ENCODE measurements around the gene CDK14. TPM values are rescaled to one million over a fixed set of nuclear protein-coding genes. Genes with fewer than 3 reads are reported as not detected.

CDK14 gene
- total and polyA plus RNA-seq, 2 of the 8 experiments (the other 6 are each of a cell fraction or from before 2014, with no cell fraction given) = 5.5 to 47.3 TPM

- CTCF ChIA-PET (ENCODE audit: partially characterized antibody) = interaction anchor here (1.2 kb wide), 1 partner anchor 119 kb away, joined by 3 read pairs; no protein-coding TSS in a partner anchor
- no peak overlapping the region for H3K4me3 ChIP-seq (ENCODE audit: extremely low read depth in 1 of 4, insufficient read depth in 2 of 4, low read depth in 3 of 4, low read length in 4 of 4)
- TF ChIP-seq TEAD4 (IDR thresholded peaks at IDR 0.05; ENCODE audit: low read depth, low read length) (no peak), HDAC6 (IDR thresholded peaks at IDR 0.05; ENCODE audit: low read depth, low read length) (no peak), CTBP2 (IDR thresholded peaks at IDR 0.05; ENCODE audit: borderline replicate concordance, insufficient read depth, insufficient read length, low read length) (no peak), EP300 (IDR thresholded peaks at IDR 0.05; ENCODE audit: borderline replicate concordance in 1 of 2, low read depth in 2 of 2, low read length in 2 of 2) (no peak), NRF1 (IDR thresholded peaks at IDR 0.05; ENCODE audit: low read depth, low read length) (no peak), RFX5 (IDR thresholded peaks at IDR 0.05; ENCODE audit: borderline replicate concordance, low read depth, low read length) (no peak), YY1 (IDR thresholded peaks at IDR 0.05; ENCODE audit: low read depth, low read length) (no peak), JUN (IDR thresholded peaks at IDR 0.05; ENCODE audit: low read depth, low read length) (no peak), POLR2AphosphoS5 (IDR thresholded peaks at IDR 0.05; ENCODE audit: low read depth, low read length) (no peak), TBP (IDR thresholded peaks at IDR 0.05; ENCODE audit: low read depth, low read length) (no peak), SP2 (IDR thresholded peaks at IDR 0.05; ENCODE audit: low read length) (no peak), GTF2F1 (IDR thresholded peaks at IDR 0.05; ENCODE audit: borderline replicate concordance, low read depth, low read length) (no peak)
- TF ChIP-seq, protein P1, sequence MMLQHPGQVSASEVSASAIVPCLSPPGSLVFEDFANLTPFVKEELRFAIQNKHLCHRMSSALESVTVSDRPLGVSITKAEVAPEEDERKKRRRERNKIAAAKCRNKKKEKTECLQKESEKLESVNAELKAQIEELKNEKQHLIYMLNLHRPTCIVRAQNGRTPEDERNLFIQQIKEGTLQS (IDR thresholded peaks at IDR 0.05; ENCODE audit: insufficient read depth, low read depth, low read length) = no peak
Measured at GRCh38 chr7:90574146-90574819, 21.8 kb upstream of the CDK14 start.

More at GRCh38 chr7:90574146-90574819, 21.8 kb upstream of the CDK14 start:
- H2BK12ac ChIP-seq (ENCODE audit: low read depth, low read length) = no peak overlapping the region
- no peaks in the 10 kb centered on the region for H3K4me1 ChIP-seq (replicated peaks in 1 of 4; ENCODE audit: control insufficient read depth in 3 of 4, insufficient read depth in 4 of 4, low read length in 3 of 4)
- H4K8ac ChIP-seq (ENCODE audit: extremely low read depth, insufficient read depth, low read length) = no peak overlapping the region
- H3K36me3 ChIP-seq (ENCODE audit: control insufficient read depth in 2 of 4, insufficient read depth in 4 of 4, low read length in 3 of 4) = no peaks in the 10 kb centered on the region
- H3K14ac ChIP-seq (ENCODE audit: insufficient read length) = no peak overlapping the region
- H3K23me2 ChIP-seq (ENCODE audit: low read depth, low read length) = no peaks in the 10 kb centered on the region
- no peak overlapping the region for H4K5ac ChIP-seq (ENCODE audit: insufficient read length, low read depth, low read length)
- no peak overlapping the region for H4K91ac ChIP-seq (replicated peaks; ENCODE audit: insufficient read length, low read length)
- H3K23ac ChIP-seq (ENCODE audit: insufficient read length) = no peak overlapping the region
- no peak overlapping the region for H2BK5ac ChIP-seq (ENCODE audit: low read depth, low read length)
- no peak overlapping the region for H3K9ac ChIP-seq (replicated peaks in 1 of 4; ENCODE audit: extremely low read depth in 1 of 4, low read depth in 3 of 4, low read length in 3 of 4)
- H2BK20ac ChIP-seq (ENCODE audit: low read length) = no peak overlapping the region
- no peak overlapping the region for H3K18ac ChIP-seq (ENCODE audit: extremely low read depth, low read length)
- H3K4ac ChIP-seq (replicated peaks; ENCODE audit: insufficient read length, low read depth, low read length) = no peak overlapping the region
- H3K56ac ChIP-seq (replicated peaks; ENCODE audit: insufficient read length, low read depth, low read length) = no peak overlapping the region
- no peaks in the 10 kb centered on the region for H3K79me1 ChIP-seq (ENCODE audit: low read depth, low read length)
- no peak overlapping the region for H3K4me2 ChIP-seq (ENCODE audit: insufficient read depth in 1 of 2, low read depth in 2 of 2, low read length in 2 of 2)
- no peaks in the 10 kb centered on the region for H3K27me3 ChIP-seq (replicated peaks in 1 of 4; ENCODE audit: control insufficient read depth in 3 of 4, extremely low read depth in 1 of 4, insufficient read depth in 3 of 4, low read length in 3 of 4)
- no peaks in the 10 kb centered on the region for H3K79me2 ChIP-seq (ENCODE audit: control insufficient read depth in 1 of 2, insufficient read depth in 2 of 2, low read length in 2 of 2)
- H2BK15ac ChIP-seq (ENCODE audit: low read length) = no peak overlapping the region
- peak overlapping the region; percentile 67 for H2AFZ ChIP-seq (ENCODE audit: low read length)
- no peaks in the 10 kb centered on the region for H3K9me3 ChIP-seq (ENCODE audit: insufficient read depth in 2 of 2, low read depth in 1 of 2, low read length in 1 of 2)
- H4K20me1 ChIP-seq (replicated peaks in 1 of 2; ENCODE audit: control insufficient read depth in 1 of 2, insufficient read depth in 2 of 2, low read length in 2 of 2) = no peaks in the 10 kb centered on the region
- no peak for FAIRE-seq
- H2AK5ac ChIP-seq (ENCODE audit: low read depth, low read length) = no peak overlapping the region
- POLR2A ChIA-PET (ENCODE audit: partially characterized antibody) = no interaction called here
- H3K27ac ChIP-seq (ENCODE audit: low read depth, low read length) = no peak overlapping the region
- WGBS, 2 experiments (ENCODE audit: extremely low coverage in 1 of 2, insufficient coverage in 1 of 2, insufficient read length in 1 of 2, insufficient replicate concordance in 2 of 2, low coverage in 1 of 2, low lambda C conversion rate in 2 of 2, missing lambda C conversion rate in 1 of 2) = 88% methylated on average over 3 of the region's 3 CpGs; no CpG with 5 or more reads in 1 of the 2 experiments
- no peak for DNase-seq (ENCODE audit: low read depth in 1 of 2, low spot score in 2 of 2)
- no peak overlapping the region for H2BK120ac ChIP-seq (replicated peaks; ENCODE audit: low read depth, low read length)
